AG08395 (cell line): ENCODE measurements around the gene CCL1.

Experiments
- DNase-seq: peaks from one replicate; pipeline ENCODE4 v3.0.0; 2012; ENCODE audit warnings: mixed read lengths, low spot score

CCL1 gene

DNA sequence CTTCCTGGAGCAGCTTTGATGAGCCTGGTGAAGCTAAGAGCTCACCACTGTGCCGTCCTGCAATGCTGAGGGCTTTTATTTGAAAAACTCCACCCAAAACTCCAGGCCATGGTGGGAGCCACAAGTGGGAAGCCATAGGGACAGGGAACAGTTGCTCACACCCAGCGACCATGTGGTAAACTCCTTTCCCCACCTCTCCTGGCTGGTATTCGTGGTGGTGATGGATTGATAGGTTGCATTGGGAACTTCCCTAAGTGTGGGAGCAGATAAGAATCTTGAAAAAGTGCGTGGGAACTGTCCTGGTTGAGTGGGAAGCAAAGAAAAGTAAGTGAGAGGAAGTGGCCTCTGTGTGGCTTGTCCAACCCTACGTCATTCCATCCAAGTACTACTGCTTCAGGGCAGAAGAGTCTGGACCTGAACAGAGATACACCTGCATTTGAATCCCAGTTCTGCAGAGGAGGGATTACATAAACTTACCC, at the start of gene CCL1:
Gene CCL1 (minus strand): TSS at position 51 of the 479 bp plus-strand sequence. CDS start 72 bp downstream, outside the sequence.
- DNase-seq = no peak

DNA sequence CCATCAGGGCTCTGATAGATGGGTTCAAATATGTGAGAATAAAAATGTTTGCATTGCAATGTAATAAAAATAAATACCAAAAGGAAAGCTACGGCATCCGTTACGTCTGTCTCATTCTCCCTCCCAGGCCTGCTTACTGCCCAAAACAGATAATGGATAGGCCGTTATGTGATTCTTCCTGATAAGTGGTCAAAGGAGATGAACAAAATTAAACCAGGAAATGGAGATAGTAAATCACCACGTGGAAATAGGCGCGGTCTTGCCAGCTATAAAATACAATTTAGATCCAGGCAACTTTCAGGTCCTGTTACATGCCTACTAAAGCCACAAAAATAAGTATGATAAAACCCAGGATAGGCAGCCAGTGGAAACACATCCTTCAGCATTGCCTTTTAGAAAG, 49.5 kb upstream of the CCL1 start:
- DNase-seq = no peak

DNA sequence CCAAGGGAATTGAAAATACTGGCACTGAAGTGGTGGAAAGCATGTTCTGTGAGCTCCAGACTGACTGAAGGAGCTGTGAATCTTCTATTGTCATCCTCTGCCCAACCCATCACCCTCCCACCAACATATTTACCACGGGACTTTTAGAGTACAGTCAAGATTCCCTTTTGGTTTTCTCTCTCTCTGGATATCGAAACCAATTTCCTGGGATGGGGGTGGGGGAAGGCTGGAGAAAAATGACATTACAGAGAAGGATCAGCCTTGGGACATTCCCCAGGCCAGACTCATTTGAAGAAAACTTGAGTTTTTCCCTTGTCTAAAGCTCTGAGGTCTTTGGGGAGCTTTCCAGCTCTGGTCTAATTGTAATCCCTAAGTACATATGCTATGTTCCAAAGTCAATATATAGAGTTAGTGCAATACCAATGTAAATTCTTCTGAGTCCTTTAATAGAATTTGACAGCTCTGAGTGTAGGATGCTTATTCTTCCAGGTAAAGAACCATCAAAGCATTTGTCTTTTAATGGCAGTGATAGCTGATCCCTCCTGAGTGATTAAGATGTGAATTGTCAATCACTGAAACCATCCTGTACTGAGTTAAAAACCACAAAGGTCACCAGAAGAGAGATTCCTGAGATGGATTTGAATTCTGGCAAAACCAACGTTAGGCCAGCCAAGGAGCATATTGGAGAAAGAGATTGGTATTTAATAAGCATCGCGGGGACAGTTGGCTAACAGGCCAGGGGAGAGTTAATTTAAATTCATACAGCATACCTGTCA, 48.8 kb upstream of the CCL1 start:
- no peak for DNase-seq

DNA sequence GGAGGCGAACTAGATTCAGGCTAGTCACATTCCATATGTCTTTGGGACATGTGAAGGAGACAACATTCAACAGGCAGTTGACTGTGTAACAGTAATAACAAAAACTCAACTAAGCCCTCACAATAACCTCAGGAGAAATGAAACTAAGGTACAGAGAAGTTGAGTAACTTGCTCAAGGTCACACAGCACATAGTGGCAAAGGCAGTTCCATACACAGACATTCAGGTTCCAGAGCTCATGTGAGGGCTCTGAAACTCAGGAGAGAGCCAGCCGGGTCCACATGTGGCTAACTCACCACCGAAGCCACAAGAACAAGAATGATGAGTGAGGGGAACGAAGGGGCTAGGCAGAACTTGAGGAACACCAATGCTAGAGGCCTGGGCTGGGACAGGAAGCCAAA, 46.3 kb upstream of the CCL1 start:
- DNase-seq = no peak

DNA sequence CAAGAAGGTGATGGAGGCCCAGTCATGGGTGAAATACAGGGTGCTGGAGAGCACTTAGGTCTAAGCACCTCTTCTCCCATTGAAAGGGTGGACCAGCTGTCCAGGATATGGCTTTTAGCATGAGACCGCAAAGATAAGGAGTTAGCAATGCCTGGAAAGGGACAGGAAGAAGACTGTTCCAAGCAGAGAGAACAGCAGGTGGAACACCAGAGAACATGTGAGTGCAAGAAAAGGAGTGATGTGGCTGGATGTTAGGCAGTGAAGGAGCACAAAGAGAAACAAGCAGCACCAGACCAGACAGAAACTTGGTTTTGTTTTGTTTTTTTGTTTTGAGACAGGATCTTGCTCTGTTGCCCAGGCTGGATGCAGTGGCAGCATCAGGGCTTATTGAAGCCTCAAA, 45.4 kb upstream of the CCL1 start:
- DNase-seq = no peak

DNA sequence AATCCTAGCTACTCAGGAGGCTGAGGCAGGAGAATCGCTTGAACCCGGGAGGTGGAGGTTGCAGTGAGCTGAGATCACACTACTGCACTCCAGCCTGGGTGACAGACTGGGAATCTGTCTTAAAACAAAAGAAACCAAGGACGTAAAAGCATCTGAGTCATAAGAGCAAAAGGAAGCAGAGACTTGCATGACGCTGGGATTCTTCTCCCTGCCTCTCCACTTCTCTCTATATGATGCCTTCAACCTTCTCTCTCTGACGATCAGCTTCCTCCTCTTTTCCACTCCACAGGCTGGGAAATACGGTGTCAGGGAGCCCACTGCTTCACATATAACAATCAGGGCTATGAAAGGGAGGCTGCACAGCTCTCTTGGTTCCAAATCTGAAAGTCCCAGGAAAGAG, 43.2 kb upstream of the CCL1 start:
- no peak for DNase-seq

DNA sequence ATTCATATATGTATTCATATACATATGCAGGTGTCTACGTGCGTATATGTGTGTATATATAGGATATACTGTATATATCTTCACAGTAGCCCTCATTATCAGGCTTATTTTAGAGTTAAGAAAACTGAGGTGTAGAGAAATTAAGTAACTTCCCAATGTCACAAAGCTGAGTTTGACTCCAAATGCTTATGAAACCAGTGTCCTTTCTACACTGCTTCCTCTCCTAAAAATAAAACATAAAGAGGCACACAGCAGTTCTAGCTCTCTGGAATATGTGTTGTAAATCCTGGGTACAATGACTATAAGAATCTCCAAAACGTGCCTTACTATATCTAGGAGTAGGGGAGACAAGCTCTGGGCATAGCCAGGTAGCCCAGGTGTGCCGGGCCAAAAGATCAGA, 40.0 kb upstream of the CCL1 start:
- DNase-seq = no peak

- no peak for DNase-seq
These were observed 38.1 kb upstream of the CCL1 start for GRCh38 chr17:34401165-34401564.

GRCh38 chr17:34400301-34400931, 37.4 kb upstream of the CCL1 start:
- no peak for DNase-seq

DNA sequence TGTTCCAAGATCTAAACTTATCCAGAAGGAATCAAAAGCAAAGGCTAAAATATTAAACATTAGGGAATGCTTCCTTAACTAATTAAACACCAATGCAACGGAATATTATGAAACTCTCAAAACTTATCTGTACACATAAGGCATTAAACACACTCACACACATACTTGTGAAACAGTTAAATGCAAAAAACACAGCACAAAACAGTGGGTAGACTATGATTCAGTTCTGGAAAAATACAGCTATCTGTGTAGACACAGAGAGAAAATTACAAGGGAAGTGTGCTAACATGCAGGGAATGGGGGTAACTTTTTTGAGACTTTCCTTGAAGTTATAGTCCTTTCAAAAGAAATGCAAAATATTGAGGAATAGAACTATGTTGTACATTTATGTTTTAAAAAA, 36.7 kb upstream of the CCL1 start:
- DNase-seq = no peak

GRCh38 chr17:34398990-34399389, 36.0 kb upstream of the CCL1 start:
- no peak for DNase-seq

- DNase-seq = no peak
These were observed 34.2 kb upstream of the CCL1 start for GRCh38 chr17:34397265-34397664.

DNA sequence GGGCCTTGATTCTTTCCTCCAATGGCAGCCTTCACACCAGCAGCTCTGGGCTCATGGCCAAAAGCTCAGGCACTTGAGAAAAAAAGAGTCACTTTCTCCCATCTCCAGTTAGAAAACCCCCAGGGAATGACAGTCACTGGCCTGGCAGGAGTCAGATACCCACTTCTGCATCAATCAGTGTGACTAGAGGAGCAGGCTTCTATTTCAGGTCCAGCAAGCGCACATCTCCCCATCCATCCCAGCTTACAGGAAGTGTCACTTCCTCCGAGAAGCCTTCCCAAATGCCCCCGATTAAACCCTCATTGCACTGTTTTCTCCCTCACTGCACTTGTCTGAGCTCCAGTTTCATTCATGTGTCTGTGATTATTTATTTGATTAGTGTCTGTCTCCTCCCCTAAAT, 30.4 kb upstream of the CCL1 start:
- DNase-seq = no peak

GRCh38 chr17:34391241-34391640, 28.2 kb upstream of the CCL1 start:
- DNase-seq = no peak

GRCh38 chr17:34390649-34391048, 27.6 kb upstream of the CCL1 start:
- no peak for DNase-seq

DNA sequence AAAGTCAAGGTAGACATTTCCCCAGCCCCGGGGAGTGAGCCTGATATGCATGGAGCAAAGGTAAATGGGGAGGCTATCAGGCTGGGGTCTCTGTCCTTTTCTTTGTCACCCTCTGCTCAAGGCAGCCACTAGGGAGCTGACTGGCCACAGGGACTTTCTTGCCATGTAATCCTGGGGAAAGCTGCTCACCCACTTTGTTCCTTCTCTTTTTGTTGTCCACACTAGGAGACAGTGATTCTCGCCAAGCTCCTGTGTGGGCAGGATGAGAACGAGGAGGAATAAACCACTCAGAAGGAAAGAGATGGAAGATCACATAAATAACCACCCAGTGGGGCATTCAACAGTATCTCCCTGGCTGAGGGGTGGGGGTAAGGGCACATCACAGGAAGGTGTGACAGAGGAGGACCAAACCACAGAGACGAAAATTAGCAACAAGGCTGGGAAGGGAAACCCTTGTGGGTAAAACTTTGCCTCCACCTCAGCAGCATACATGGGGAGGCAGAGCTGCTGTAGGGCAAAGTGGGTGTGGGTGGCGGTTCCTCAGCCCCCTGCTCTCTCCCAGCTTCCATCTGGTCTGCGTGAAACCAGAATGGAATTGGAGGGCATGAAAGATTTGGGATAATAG, 26.2 kb upstream of the CCL1 start:
- DNase-seq = no peak

GRCh38 chr17:34387566-34387965, 24.5 kb upstream of the CCL1 start:
- no peak for DNase-seq

DNA sequence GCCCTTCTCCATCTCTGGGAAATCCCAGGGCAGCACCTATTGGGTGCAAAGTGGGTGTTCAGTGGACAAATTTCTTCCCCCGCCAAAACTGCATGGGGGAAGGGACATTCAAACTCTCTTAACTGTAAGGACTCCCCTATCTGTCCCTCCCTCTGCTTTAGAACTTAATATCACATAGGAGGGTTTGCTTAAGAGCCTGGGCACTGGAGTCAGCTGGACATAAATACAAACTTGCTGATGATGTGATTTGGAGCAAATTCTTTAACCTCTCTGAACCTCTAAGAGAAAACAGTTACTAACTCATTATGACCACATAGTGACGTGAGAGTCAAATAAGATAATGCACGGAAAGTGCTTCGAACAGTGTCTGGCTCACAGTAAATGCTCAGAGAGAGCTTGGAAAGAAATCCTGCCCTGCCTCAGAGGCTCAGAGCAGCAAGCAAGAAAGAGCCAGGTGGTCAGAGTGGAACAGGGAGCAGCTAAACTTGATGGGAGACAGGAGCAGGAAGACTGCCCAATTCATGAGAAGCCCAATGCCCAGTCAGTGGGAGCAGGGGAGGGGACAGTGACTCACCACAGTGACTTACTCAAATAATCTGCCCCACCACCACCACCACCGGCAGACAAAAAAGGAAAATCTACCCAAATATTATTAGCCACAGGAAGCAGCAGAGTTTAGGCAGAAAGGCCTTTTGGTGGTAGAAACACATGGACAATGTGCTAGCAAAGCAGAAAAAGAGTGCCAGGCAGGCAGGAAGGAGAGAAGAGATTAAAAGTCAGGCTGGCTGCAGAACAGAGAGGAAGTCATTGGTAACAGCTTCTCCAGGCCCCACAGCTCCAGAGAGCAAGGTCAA, 23.9 kb upstream of the CCL1 start:
- DNase-seq = no peak

DNA sequence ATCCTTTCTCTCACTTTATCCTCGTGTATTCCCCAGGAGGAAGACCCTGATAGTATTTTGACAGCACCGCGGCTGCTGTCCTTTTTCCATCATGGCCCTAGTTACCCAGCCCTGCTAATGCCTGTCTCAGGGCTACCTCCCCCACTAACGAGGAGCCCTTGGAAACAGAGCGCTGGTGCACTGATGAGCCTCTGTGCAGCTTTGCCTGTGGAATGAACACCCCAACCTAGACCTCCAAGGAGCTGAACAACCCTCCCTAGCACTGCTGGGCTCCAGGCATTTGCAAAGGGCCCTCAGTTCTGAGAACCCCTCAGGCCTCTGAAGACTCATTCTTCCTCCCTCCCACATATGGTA, 23.3 kb upstream of the CCL1 start:
- no peak for DNase-seq

DNA sequence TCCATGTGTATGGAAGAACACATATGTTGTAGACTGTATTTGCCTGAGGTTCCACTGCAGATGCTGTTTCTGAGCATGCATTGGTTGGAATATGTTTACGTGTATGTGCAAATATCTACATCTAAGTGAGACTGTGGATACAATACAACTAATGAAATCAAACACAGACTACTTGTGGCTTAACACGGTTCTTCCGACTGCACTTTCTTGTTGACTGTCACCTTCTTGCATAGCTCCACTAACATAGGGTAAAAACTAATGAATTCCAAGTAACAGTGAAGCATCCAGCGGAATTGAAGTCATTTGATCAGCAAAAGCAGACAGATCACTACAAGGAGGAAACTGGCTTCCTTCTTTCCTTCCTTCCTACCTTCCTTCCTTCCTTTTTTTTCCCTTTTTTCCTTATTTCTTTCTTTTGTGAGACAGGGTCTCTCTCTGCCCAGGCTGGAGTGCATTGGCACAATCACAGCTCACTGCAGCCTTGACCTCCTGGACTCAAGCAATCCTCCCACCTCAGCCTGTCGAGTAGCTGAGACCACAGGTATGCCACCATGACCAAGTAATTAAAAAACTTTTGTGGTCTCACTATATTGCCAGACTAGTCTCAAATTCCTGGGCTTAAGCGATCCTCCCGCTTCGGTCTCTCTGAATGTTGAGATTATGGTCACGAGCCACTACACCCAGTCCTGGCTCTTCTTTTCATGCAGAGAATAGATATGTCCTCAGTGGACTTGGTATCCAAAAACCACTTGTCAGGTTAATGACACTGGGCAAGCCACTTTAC, 22.0 kb upstream of the CCL1 start:
- no peak for DNase-seq

DNA sequence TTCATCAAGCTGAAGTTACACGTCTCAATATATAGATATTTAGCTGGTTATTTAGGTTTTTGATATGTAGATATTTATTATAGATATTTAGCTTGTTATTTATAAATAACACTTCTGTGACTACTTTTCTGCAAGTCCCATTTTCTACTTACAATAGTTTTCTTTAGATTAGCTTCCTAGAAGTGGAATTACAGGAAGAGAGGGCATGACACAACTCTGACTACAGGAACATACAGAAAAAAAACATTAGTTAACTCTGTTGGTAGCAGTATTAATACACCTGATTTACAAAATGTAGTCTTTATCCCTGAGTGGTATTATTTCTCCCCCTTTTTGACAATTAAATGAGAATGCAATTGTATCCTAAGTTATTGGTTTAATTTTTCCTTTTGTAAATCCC, 21.2 kb upstream of the CCL1 start:
- no peak for DNase-seq

- DNase-seq = no peak
These were observed 20.2 kb upstream of the CCL1 start for GRCh38 chr17:34383216-34383615.
